T-helper 1 cell (primary cell): ENCODE data around the gene CHERP.
"Not testable (repeated sequence)": the region's sequence is repeated elsewhere in the genome, so short reads cannot be mapped to it uniquely, and the experiment has no call there.

Source experiments
- DNase-seq, 5 donors: peaks; one replicate each; pipeline ENCODE4 v3.0.0-alpha.2; 2012 to 2020

The CHERP gene

DNA sequence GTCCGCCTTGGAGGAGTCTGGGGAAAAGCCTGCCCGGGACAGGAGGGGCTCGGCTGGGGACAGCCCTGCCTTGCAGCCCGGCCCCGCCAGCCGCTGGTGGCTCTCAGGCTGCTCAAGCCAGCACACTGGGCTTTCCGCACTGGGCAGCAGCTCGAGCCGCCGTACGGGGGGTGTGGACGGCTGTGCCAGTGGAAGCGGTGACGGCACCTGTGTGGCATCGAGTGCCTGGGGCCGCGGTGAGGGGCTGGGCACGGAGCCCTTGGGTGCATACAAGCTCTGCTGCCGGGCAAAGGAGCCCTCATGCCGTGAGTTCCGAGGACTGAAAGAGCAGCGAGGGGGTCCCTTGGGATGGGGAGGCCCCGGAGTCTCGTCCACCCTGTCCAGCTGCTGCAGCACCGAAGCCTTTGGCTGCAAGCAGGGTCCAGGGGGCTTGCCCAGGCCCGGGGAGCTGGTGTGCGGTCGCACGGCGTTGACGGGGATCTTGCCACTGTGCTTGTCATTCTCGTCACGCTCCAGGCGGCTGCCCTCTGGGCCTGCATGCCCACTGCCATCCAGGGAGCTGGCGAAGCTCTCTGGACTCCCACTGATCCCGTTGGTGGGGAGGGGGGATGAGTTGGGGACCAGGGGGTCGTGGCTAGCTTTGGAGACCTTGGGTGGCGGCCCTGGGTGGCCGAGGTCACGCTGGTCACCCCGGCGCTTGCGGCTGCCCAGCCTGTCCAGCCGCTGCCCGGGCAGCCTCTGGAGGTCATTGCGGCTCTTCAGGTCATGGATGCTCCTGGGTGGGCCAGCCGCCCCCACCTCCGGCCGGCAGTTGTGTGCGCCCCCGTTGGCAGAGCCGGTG, 34.7 kb upstream of the CHERP start:
- DNase-seq, result no peak

DNA sequence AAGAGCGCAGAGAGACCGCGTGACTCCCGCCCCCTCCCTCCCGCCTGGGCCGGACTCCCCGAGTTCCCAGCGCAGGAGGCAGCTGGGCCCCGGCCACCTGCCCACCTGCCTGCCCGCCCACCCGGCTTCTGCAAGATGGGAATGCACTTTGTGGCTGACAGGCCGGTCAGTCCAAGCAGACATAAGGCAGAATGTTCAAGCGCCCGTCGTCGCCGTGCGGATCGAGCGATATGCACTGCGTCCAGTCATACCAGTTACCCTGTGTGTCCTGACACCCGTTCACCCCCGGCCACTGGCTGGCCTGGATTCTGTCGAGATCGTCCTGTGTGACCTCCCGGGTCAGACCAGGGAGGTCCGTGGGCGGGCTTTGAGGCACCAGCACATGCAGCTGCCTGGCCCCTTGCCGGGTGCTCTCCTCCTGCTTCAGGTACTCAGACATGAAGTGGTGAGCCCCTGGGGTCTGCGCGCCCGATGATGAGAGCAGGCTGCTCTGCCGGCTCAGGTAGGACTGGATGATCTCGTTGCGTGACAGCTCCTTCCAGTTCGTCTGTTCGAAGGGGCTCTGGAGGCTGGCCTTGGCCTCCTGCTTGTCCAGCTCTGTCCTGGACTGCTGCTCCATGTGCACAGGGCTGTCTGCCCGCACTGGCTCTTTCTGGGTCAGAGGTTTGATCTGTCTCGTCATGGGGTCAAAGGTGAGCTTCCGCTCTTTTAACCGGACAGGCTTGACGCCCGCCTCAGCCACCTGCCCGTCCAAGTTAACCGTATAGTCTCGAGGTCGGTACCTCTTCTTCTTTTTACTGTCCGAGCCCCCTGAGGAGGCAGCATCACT, 33.8 kb upstream of the CHERP start:
- no peak for DNase-seq

DNA sequence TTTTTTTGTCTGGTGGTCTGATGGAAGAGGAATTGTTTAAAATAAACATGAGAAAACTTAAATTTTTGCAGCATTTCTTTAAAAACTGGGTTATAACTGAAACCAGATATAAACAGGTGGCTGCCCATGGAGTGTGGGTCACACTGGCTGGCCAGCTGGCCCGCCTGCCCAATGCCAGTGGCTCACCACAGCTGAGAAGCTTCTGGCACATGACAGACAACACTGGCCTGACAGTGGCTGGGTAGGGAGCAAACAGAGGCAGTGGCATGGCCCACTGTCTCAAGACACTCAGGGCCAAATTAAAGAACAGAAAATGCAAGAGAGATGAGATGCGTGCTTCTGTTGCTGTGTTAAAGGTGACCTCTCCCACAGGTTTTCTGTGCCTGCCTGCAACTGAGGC, 33.0 kb upstream of the CHERP start:
- DNase-seq, result no peak

DNA sequence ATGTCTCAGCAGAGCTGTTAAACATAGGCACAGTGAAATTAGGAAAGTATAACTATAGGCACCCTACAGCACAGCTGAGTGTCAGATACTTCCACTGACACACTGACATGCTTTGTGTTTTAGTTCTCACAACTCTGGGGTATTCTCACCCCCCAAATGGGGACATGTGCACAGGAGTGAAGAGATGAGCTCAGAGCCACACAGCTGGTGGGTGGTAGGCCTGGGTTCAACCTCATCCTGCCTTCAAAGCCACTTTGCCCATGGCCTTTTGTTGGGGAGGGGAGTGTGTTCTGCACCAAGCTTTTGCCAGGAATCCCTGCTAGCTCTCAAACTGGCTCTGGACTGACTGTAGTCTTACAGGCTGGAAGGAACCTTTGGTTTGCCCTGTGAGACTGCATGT, 31.7 kb upstream of the CHERP start:
- DNase-seq, result no peak

DNA sequence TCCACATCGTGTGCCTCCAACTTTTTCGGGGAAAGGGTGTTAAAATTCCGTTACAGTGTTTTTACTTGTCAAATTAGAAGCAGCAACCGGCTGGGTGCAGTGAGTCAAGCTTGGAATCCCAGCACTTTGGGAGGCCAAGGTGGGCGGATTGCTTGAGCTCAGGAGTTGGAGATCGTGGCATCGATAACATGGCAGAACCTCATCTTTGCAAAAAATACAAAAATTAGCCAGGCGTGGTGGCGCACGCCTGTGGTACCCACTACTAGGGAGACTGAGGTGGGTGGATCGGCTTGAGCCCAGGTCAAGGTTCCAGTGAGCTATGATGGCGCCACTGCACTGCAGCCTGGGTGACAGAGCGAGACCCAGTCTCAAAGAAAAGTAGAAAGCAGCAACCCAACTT, 31.1 kb upstream of the CHERP start:
- DNase-seq, result no peak

DNA sequence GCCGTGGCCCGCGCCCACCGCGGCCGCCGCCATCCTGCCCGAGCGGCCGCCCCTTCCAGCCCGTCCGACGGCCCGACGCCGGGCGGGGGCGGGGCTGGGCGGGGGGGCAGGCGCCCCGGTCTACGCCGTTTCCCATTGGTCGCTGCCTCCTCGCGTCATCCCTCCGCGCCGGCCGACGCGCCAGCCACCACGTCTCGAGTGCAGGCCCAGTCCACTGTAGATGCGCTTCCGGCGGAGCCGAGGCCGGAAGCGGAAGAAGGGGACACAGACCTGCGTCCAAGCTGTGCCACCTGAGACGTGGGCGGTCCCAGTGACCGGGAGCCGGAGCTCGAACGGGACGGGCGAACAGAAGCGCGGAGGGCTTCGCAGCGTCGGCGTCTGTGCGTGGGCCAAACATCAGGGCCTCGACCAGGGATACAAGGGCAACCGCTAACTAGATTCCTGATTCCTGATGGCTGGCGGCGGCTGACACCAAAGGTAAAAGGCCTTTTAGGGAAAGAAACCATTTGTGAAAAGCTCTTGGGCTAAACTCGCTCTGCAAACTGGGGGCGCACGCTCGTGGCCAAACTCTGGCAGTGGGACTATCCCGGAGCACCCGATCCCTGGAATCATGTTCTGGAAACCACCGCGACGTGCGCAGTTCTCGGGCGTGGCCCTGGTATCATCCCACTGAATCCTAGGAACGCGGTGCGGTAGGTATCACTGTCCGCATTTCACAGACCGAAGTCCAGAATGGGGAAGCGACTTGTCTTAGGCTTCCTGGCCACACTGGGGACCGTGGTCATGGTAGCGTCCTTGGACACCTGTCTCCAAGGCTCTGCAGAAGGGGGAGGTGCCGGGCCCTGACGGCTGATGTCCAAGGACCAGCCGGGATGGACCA, 30.3 kb upstream of the CHERP start, which contains the start of gene SLC35E1:
Gene SLC35E1, minus strand, starts transcription at position 84 of the 880 bp plus-strand sequence. Its CDS starts 51 bp downstream, at position 33.
- peak; percentile 84 to 96 (median 86) for DNase-seq

DNA sequence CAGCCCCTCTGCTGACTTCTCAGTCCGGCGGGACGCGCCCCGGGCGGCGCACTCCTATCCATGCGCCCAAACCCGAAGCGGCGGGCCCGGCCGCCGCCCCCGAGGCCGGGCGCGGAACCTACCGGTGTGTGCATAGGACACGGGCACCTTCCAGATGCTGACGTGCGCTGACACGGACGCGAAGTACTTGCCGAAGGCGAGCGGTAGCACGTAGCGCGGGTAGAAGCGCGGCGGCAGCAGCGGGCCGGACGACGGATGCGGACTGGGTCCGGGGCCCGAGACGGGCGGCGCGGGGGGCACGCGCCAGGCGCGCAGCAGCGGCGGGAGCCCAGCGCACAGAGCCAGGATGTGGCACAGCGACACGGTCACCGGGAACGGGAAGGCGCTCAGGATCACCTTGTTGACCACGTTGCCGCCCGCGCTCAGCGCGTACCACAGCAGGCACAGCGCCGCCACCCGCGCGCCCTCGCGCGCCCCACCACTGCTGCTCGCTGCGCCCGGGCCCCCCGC, 29.6 kb upstream of the CHERP start:
- DNase-seq, result peak in 2 of 5 donors; percentile 33 to 58

DNA sequence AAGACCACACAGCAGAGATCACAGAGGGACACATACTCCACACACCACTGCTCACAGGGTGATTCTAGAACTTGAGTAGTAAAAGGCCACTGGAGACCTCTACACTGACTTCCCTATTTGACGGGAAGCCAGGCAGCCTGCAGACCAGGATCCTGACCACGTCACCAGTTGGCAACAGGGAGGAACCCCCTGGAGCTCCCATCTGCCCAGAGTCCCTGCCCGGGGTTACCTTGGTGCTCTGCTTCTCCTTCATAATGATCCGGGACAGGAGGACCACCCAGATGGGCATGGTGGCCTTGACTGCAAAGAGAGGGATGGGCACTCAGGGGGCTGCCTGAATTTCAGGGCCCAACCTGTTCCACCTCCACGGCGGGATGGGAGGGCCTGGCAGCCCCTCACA, 29.0 kb upstream of the CHERP start:
- DNase-seq, result no peak

DNA sequence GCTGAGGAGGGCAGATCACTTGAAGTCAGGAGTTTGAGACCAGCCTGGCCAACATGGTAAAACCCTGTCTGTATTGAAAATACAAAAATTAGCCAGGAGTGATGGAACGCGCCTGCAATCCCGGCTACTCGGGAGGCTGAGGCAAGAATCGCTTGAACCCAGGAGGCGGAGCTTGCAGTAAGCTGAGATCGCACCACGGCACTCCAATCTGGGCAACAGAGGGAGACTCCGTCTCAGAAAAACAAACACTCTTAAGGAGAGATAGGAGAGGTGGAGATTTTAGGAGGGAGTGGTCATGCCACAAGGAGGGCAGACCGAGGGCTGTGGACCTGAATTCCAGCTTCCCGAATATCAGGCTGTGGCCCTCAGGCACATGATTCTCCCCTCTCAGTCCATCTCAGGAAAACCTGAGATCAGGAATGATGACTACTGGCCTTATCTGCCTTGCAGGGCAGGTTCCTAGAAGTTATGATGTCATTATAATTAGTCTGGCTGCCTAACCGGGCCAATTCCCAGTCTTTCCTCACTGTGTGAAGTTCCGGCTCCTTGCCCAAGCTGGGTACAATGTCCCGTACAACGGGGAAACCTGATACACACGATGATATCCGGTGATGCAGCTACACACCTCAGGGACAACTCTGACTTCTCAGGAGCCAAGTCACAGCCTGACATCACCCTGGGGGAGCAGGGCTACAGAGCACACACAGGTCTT, 27.5 kb upstream of the CHERP start:
- DNase-seq, result no peak

DNA sequence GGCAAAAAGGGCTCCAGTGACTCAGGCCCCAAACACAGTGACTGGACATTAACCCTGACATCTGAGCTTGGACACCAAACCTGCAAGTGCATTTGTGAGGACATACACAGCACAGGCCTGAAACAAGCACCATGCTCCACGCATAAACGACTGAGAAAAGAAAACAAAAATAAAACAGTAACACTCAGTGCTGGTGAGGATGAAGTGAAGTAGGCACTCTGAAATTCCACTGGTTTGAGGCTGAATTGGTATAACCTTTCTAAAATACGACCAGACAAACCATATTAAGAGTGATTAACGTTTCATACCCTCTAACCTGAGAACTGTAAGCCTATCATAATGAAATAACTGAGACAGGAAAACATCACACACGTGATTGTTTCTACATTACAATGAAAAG, 24.5 kb upstream of the CHERP start:
- no peak for DNase-seq

DNA sequence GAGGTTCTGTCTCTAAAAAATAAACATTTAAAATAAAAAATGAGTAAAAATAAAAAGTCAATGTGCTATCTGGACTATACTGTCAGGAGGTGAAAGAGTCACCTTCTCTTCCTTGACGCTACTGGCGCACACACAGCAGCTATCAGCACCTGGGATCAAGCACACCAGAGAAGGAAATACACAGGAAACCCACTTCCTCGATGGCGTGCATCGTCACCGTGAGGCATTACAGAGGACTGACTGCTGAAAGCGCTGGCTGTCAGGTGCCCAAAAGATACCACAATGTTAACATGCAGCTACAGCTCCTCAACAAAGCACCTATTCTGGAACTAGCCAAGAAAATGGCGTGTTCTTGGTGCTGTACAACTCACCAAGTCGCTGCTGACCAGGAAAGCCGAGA, 23.9 kb upstream of the CHERP start:
- DNase-seq, result peak; percentile 74 to 92 (median 80)

DNA sequence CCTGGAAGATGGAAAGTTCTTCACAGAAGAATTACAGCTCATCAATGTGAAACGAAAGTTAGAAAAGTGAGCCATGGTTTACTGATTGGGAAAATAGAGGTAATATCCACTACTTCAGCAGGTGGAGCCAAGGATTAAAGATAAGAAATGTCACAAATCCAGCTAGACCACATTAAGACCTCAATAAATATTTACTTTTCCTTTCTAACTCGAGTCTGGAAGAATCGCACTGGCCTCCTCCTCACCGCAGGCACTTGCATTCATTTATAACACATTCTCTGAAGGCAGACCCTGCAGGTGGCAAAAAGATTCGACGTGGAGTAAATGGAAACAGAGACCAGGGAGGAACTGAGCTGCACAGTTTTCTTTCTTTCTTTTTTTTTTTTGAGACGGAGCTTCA, 22.6 kb upstream of the CHERP start:
- DNase-seq, result no peak

DNA sequence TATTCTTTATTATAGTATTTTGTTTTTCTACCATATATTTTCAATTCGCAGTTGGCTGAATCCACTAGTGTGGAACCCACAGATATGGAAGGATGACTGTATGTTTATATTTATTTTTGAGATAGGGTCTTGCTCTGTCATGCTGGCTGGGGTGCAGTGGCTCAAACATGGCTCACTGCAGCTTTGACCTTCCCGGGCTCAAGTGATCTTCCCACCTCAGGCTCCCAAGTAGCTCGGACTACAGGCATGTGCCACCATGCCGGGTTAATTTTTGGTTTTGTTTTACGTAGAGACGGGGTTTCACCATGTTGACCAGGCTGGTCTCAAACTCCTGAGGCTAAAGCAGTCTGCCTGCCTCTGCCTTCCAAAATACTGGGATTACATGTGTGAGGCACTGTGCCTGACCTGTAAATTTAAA, 20.4 kb upstream of the CHERP start:
- no peak for DNase-seq

DNA sequence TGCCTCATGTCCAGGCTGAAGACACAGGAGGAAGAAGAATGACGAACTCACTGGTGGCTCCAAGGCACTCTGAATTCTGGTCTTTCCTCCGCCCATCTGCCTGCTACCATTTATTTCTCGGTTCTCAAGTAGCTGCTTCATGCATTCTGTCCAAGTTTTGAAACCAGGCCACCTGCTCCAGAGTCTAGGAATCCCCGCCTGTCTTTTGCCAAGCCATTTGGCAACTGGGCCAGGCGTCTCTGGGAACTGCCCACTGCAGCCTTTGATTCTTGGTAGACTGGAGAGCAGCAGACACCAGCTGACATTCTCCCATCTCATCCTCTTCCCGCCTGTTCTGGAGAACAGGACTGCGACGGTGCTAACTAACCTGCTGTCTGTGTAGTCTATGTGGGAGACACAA, 19.1 kb upstream of the CHERP start:
- DNase-seq, result no peak

DNA sequence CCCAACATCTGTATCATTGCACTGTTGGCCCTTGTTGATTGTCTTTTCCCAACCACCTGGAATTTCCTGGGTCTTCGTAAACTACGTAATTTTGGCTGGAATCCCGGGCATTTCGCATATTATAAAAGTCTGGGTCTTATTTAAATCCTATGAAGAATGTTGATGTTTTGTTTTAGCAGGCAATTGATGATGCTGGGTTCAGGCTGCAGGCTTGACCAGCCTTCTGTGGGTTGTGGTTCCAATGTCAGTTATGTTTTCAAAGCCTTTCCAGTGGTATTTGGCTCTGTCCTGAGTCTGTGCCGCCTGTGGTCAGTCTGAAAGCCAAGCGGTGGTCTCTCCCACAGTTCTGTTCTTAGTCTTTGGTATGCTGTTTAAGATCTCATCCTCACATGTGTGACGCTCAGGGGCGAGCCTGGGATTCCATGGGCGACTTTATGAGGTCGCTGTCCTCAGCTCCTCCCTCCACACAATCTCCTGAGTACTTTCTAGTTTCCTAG, 17.6 kb upstream of the CHERP start:
- no peak for DNase-seq

DNA sequence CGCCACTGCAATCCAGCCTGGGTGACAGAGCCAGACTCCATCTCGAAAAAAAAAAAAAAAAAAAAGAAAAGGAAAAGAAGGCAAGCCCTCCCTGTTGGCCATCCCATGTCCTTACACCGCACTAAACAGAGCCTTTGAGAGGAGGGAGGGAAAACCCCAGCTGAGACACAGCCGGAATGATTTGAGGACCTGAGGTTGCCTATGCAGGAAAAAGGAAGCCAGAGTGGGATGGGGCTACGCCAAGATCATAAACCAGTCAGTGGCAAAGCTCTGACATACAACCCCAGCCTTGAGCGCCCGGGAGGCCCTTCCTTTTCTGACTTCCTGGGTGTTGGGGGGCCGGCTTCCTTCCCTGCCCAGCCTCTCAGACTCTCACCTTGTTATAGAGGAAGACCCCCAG, 12.5 kb upstream of the CHERP start:
- no peak for DNase-seq

DNA sequence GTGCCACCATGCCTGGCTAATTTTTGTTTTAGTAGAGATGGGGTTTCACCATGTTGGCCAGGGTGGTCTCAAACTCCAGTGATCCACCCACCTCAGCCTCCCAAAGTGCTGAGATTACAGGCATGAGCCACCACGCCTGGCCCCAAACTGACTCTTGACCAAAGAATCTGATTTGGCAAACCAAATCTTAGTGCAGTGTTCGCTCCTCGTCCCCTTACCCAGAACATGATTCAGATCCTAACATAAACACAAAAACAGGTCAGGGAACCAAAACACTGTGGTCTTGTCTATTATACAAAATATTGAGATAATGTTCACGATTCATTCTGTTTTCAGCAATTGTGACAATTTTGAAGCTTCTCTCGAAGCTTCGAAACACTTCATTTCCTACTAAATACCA, 9.7 kb upstream of the CHERP start:
- DNase-seq, result not testable (repeated sequence)

DNA sequence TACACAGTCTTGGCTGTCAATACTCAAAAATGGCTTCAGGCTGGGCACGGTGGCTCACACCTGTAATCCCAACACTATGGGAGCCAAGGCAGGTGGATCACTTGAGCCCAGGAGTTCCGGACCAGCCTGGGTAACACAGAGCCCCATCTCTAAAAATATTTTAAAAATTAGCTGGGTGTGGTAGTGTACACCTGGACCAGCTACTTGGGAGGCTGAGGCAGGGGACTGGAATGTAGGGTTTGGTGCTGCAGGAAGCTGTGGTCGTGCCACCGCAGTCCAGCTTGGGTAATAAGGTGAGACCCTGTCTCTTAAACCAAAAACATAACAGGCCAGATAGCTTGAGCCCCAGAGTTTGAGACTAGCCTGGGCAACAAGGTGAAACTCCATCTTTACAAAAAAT, 6.7 kb upstream of the CHERP start:
- no peak for DNase-seq

DNA sequence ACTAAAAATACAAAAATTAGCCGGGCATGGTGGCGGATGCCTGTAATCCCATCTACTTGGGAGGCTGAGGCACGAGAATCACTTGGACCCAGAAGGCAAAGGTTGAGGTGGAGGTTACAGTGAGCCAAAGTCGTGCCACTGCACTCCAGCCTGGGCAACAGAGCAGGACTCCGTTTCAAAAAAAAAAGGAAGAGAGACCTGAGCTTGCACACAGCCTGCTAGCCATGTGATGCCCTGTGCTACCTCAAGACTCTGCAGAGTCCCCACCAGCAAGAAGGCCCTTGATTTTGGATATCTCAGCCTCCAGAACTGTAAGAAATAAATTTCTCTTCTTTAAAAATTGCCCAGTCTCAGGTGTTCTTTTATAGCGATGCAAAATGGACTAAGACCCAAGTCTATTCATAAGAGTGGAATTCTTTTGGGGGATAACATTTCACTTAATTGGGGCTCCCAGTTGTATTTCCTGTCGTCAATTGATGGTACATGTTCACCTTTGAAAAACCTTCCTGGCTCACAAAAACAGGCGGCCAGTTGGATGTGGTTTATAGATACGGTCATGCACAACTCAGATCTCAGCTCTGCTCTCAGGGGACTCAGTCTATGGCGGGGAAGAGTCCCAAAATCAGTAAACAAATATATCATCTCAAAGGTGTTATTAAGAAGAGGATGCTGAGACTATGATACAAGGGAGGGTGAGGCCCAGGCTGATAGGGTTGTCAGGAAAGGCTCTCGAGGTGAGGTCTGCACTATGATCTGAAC, 2.4 kb upstream of the CHERP start:
- DNase-seq, result no peak

DNA sequence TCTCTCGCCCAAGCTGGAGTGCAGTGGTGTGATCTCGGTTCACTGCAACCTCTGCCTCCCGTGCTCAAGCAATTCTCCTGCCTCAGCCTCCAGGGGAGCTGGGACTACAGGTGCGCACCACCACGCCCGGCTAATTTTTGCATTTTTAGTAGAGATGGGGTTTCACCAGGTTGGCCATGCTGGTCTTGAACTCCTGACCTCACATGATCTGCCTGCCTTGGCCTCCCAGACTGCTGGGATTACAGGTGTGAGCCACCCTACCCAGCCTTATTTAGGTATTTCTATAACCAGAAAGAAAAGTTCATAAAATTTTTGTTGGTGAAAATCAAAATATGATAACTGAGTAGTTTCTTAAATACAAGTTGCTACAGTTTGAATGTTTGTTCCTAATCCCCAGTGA, 1.5 kb upstream of the CHERP start:
- DNase-seq, result not testable (repeated sequence)

DNA sequence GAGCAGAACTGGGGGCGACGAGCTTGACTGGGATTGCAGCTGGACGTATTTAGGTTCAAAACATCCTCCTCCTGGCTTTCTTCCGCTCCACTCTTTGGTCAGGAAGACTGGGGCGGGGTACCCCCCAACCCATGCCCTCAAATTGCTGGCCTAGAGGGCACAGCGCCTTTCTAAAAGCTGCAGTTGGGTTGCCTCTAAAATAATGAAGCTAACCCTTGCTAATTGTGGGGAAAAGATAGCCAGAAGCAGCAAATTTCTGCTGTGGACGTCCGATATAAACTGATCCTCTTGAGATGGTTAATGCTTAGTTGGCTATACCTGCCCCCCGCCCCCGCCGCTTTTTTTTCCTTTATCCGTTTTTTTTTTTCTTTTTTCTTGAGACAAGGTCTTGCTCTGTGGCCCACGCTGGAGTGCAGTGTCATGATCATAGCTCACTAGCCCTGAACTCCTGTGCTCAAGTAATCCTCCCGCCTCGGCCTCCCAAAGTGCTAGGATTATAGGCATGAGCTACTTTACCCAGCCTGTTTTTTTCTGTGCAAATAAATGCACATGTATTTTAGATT, 754 bp upstream of the CHERP start:
- no peak for DNase-seq
